Left ventricle myocardium inferior (tissue), 1 donor: Measurements from ENCODE around the gene MRPS27. TPM values are rescaled to one million over a fixed set of nuclear protein-coding genes. Genes with fewer than 3 reads are reported as not detected.

Experiments used
- DNase-seq: peaks from one replicate; pipeline ENCODE4 v3.0.0-alpha.2; 2020
- H3K27ac ChIP-seq: fragments of 200-600 bp; replicated peaks from 2 replicates; pipeline ENCODE4 v1.8.0; 2021
- H3K27me3 ChIP-seq: fragments of 200-600 bp; 2 replicates; pipeline ENCODE4 v1.8.0; 2021; ENCODE audit warnings: low read depth
- H3K36me3 ChIP-seq: fragments of 200-600 bp; 2 replicates; pipeline ENCODE4 v1.8.0; 2021
- H3K4me1 ChIP-seq: fragments of 200-600 bp; 2 replicates; pipeline ENCODE4 v1.8.0; 2021
- H3K4me3 ChIP-seq: fragments of 200-600 bp; 2 replicates; pipeline ENCODE4 v1.8.0; 2021; ENCODE audit warnings: mild to moderate bottlenecking, moderate library complexity
- H3K9me3 ChIP-seq: fragments of 200-600 bp; replicated peaks from 2 replicates; pipeline ENCODE4 v1.8.0; 2021
- intact Hi-C: fragments of 100-400 bp; cut with micrococcal nuclease; formaldehyde crosslinking; loops from one replicate; pipeline ENCODE4 v1.11.0; 2022
- long read RNA-seq: library from polyadenylated mRNA; unstranded; transcript quantifications from one replicate; pipeline ENCODE4 v2.0.0, GENCODE V29; 2021
- total RNA-seq: library from RNA; stranded (reverse); fragmentation: NEBNext Ultra II Directional; extraction: Animal tissue kit (Norgen Biotek cat#: 25700); gene quantifications from one replicate; pipeline ENCODE4 v1.2.1, GENCODE V29; 2021
- TF ChIP-seq, protein P1 (sequence below): fragments of 200-600 bp; IDR thresholded peaks from 2 replicates; pipeline ENCODE4 v1.8.0; 2021; ENCODE audit warnings: antibody characterized with exemption, mild to moderate bottlenecking, borderline replicate concordance
- donor health status: DM: no; HTN: yes; CAD: no; lungs with severe emphysema.

MRPS27 gene
- total RNA-seq: 72.0 TPM
- long read RNA-seq, transcript MRPS27-201 (11 exons, 2,785 nt): major isoform, 129 of 162 reads
- long read RNA-seq, partial matches to known transcripts: 7 of 162 reads
- long read RNA-seq, other reads (novel, unspliced or antisense): 22 of 162 reads

DNA sequence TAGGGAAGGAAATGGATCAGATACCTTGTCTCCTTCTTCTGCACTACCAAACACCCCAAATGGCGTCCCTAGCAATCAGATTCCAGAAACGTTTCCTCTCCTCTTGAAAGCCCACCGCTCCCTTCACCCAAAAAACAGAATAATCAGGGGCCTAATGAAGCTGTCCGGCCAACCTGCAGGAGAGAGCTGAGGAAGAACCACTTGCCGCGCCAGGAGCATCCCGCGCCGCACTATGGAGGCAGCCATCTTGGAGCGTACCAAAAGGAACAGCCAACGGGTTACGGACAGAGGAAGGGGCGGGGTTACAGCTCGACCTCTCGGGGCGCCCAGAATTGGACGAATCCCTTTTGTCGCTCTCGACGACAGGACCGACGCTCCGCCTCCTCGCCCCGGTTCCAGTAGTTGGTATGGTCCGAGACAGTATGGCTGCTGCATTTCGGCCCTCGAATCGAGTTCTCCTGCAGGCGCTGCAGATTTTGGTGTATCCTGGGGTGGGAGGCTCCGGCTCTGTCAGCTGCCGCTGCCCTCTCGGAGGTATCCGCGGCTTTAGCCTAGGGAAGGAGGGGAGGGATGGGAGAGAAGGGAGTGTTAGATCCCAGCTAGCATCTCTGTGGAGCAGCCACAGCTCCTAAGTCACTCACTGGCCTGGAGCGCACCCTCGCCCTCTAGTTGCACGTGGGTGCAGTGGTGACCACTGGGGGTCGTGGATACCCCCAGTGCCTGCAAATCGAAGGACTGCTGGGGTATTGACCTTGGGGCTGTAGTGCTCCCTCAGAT lies at the start of gene MRPS27, which contains the start of gene PTCD2:
Gene MRPS27 (minus strand): TSS at position 265 of the 777 bp plus-strand sequence. CDS start 19 bp downstream, at position 246.
Gene PTCD2 (plus strand): TSS at position 398 of the 777 bp plus-strand sequence. CDS start 10 bp downstream, at position 408.
- intact Hi-C loops: no loop called here

DNA sequence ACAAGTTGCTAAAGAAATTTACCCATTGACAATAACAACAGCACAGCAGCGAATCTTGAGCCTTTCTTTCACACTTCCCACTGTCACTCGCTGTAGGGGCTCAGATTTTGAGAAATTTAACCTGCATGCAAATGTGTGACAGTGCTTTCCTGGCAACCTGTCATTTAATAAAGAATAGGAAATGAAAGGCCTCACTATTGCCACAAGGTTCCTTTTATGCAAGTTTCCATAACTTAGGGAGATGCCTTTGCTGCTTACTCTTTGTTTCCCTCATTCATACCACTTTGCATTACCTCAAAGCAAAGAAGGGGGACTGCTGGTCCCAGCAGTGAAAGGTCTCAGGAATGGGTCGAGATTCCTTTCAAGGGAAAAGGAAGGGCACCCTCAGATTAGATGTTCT lies 49.7 kb upstream of the MRPS27 start:
- TF ChIP-seq, protein P1, sequence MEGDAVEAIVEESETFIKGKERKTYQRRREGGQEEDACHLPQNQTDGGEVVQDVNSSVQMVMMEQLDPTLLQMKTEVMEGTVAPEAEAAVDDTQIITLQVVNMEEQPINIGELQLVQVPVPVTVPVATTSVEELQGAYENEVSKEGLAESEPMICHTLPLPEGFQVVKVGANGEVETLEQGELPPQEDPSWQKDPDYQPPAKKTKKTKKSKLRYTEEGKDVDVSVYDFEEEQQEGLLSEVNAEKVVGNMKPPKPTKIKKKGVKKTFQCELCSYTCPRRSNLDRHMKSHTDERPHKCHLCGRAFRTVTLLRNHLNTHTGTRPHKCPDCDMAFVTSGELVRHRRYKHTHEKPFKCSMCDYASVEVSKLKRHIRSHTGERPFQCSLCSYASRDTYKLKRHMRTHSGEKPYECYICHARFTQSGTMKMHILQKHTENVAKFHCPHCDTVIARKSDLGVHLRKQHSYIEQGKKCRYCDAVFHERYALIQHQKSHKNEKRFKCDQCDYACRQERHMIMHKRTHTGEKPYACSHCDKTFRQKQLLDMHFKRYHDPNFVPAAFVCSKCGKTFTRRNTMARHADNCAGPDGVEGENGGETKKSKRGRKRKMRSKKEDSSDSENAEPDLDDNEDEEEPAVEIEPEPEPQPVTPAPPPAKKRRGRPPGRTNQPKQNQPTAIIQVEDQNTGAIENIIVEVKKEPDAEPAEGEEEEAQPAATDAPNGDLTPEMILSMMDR: no peak
- Histone ChIP-seq H3K4me1 (peaks cover 18% of the 10 kb centered on the region), H3K27me3 (no peaks in the 10 kb centered on the region), H3K36me3 (no peaks in the 10 kb centered on the region), H3K4me3 (no peak overlapping the region), H3K9me3 (peaks cover 3% of the 10 kb centered on the region), H3K27ac (no peak overlapping the region)
- intact Hi-C loops: no loop called here
- no peak for DNase-seq

More for the DNA sequence above, at the start of gene MRPS27, which contains the start of gene PTCD2:
- peak; percentile 96 for DNase-seq
- Histone ChIP-seq H3K4me3 (peak within 1 kb of the TSS; percentile 91), H3K27ac (peak within 1 kb of the TSS; percentile 83), H3K4me1 (peaks cover 33% of the 10 kb centered on the region), H3K27me3 (no peaks in the 10 kb centered on the region), H3K36me3 (peaks cover 33% of the 10 kb centered on the region), H3K9me3 (no peaks in the 10 kb centered on the region)
- TF ChIP-seq, protein P1: peak; percentile 22

DNA sequence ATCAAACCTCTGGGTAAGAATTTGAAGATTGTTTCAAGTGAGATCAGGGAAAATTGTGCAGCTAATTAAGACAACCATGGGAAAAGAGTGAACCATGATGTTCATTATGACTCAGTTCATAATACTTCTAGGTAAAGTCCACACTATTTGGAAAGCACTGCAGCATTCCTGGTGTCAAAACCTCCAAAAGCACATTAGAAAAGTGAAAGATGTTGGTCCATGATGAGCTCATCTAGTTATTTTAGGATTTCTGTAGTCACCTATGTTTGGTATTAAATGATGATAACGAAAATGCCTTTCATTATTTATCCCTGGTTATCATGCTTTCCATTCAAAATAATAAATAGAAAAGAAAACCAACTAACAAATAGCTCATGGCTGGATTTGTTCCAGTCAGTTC lies 49.3 kb upstream of the MRPS27 start:
- Histone ChIP-seq H3K4me1 (peaks cover 18% of the 10 kb centered on the region), H3K36me3 (no peaks in the 10 kb centered on the region), H3K27me3 (no peaks in the 10 kb centered on the region), H3K27ac (no peak overlapping the region), H3K4me3 (no peak overlapping the region), H3K9me3 (no peaks in the 10 kb centered on the region)
- TF ChIP-seq, protein P1: no peak
- intact Hi-C loops: no loop called here
- DNase-seq: no peak

DNA sequence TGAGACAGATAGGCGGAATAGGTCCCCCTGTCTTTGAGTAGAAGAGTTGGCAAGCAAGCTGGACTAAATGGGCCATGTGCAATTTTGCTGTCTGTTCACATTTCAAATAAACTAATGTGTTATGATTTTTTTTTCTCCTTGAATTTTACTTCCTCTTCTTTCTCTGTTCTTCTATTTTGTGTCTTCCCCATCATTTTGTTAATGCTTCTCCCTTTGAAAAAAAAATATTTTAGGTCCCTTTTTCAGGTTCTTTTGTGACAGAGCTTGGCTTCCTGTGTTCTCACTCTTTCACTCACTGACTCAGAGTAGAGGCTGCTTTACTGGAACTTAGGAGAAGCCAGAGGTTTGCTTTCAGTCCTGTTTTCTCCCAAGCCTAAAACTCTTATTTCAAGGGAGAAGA lies 48.2 kb upstream of the MRPS27 start:
- H3K4me1 ChIP-seq: peaks cover 18% of the 10 kb centered on the region
- DNase-seq: no peak
- H3K27me3 ChIP-seq: no peaks in the 10 kb centered on the region
- TF ChIP-seq, protein P1: no peak
- H3K9me3 ChIP-seq: no peaks in the 10 kb centered on the region
- intact Hi-C loops: no loop called here
- no peaks in the 10 kb centered on the region for H3K36me3 ChIP-seq
- no peak overlapping the region for H3K4me3 ChIP-seq
- H3K27ac ChIP-seq: no peak overlapping the region

DNA sequence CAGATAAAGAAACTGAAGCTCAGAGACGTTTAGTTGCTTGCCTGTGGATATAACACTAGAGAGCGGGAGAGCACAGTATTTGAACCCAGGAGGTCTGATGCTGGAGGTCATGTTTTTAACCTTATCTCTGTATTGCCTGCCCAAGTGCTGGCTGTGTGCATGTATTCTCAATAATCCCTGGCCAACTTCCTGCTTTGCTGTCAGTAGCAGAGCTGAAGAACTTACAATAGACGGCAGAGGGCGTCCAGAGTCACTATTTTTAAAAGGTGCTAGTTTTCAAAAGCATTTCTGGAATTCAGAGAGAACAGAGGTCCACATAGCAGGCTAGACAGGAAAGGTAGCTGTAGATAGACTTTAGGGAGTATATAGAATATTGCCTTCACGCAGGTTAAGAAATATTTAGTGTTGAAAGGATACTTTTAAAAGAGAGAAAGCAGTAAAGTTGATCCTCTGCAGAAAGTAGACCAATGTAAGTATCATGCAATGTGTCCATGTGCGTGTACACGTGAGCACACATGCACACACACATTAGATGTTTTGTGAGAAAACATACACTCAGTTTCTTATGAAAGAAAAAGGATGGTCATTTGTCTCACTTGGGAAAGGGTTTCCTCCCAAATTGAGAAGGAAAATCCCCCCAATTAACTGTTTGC lies 46.4 kb upstream of the MRPS27 start:
- Histone ChIP-seq H3K27me3 (no peaks in the 10 kb centered on the region), H3K27ac (peak overlapping the region; percentile 55), H3K4me1 (peaks cover 18% of the 10 kb centered on the region), H3K36me3 (peaks cover 13% of the 10 kb centered on the region), H3K9me3 (no peaks in the 10 kb centered on the region), H3K4me3 (no peak overlapping the region)
- peak; percentile 46 for DNase-seq
- intact Hi-C loops: no loop called here
- TF ChIP-seq, protein P1: peak; percentile 87
